ENCODE results near the gene OVOL3.
A peak's percentile ranks its signal among the peaks of the same experiment; 100 is the strongest.

OVOL3 gene

GRCh38 chr19:36142496-36142895 lies 31.6 kb downstream of the OVOL3 start:
- H3K4me1 Mint-ChIP-seq, result peaks cover 27% of the 10 kb centered on the region
- ATAC-seq (replicated peaks; ENCODE audit: extremely low read depth, poor library complexity, severe bottlenecking) (no peak), DNase-seq (ENCODE audit: low spot score in 2 of 2) (no peak)
- H3K27ac Mint-ChIP-seq (ENCODE audit: low read depth), result no peak overlapping the region
- no peaks in the 10 kb centered on the region for H3K27me3 Mint-ChIP-seq
- peaks cover 47% of the 10 kb centered on the region for H3K36me3 Mint-ChIP-seq (ENCODE audit: insufficient read depth)
- H3K4me3 Mint-ChIP-seq, result peak overlapping the region; percentile 12
- no peaks in the 10 kb centered on the region for H3K9me3 Mint-ChIP-seq

GRCh38 chr19:36144624-36145023 lies 33.7 kb downstream of the OVOL3 start:
- Mint-ChIP-seq H3K9me3 (no peaks in the 10 kb centered on the region), H3K4me1 (peaks cover 27% of the 10 kb centered on the region), H3K36me3 (ENCODE audit: insufficient read depth) (peaks cover 62% of the 10 kb centered on the region), H3K27me3 (no peaks in the 10 kb centered on the region), H3K27ac (ENCODE audit: low read depth) (no peak overlapping the region), H3K4me3 (no peak overlapping the region)
- DNase-seq (ENCODE audit: low spot score in 2 of 2) (no peak), ATAC-seq (replicated peaks; ENCODE audit: extremely low read depth, poor library complexity, severe bottlenecking) (no peak)

GRCh38 chr19:36149673-36150406 lies 38.9 kb downstream of the OVOL3 start:
- peaks cover 5% of the 10 kb centered on the region for H3K4me1 Mint-ChIP-seq
- H3K27ac Mint-ChIP-seq (ENCODE audit: low read depth), result no peak overlapping the region
- H3K9me3 Mint-ChIP-seq, result no peaks in the 10 kb centered on the region
- H3K4me3 Mint-ChIP-seq, result no peak overlapping the region
- no peak for DNase-seq (ENCODE audit: low spot score in 2 of 2)
- no peaks in the 10 kb centered on the region for H3K27me3 Mint-ChIP-seq
- peaks cover 53% of the 10 kb centered on the region for H3K36me3 Mint-ChIP-seq (ENCODE audit: insufficient read depth)
- ATAC-seq (replicated peaks; ENCODE audit: extremely low read depth, poor library complexity, severe bottlenecking), result no peak

DNA sequence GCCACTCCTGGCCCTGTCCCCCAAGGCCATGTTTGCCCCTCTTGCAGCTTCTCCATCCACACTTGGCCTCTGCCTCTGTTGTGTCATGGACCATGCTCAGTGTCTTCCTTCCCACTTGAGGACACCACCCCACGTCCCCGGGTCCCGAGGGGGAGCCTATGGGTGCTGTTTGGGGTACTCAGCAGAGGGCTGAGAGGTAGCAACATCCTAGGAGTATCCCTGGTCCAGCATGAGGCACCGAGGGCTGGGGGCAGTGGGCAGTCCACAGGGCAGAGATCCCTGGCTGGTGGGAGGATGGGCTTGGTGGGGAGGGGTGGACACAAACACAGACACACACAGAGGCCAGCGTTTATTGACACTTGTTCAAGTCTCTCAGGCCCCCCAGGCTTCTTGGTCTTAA lies 39.6 kb downstream of the OVOL3 start:
- ATAC-seq (replicated peaks; ENCODE audit: extremely low read depth, poor library complexity, severe bottlenecking), result no peak
- H3K4me1 Mint-ChIP-seq, result peaks cover 5% of the 10 kb centered on the region
- DNase-seq (ENCODE audit: low spot score in 2 of 2), result no peak
- no peak overlapping the region for H3K27ac Mint-ChIP-seq (ENCODE audit: low read depth)
- H3K4me3 Mint-ChIP-seq, result no peak overlapping the region
- H3K36me3 Mint-ChIP-seq (ENCODE audit: insufficient read depth), result peaks cover 46% of the 10 kb centered on the region
- no peaks in the 10 kb centered on the region for H3K27me3 Mint-ChIP-seq
- H3K9me3 Mint-ChIP-seq, result no peaks in the 10 kb centered on the region

- no peaks in the 10 kb centered on the region for H3K9me3 Mint-ChIP-seq
- DNase-seq (ENCODE audit: low spot score in 2 of 2), result no peak
Observed at GRCh38 chr19:36151144-36152018, 40.4 kb downstream of the OVOL3 start.

GRCh38 chr19:36152019-36152351 lies 41.0 kb downstream of the OVOL3 start:
- Mint-ChIP-seq H3K27ac (ENCODE audit: low read depth) (no peak overlapping the region), H3K27me3 (no peaks in the 10 kb centered on the region), H3K4me1 (peaks cover 3% of the 10 kb centered on the region), H3K36me3 (ENCODE audit: insufficient read depth) (peaks cover 38% of the 10 kb centered on the region), H3K4me3 (no peak overlapping the region), H3K9me3 (no peaks in the 10 kb centered on the region)
- DNase-seq (ENCODE audit: low spot score in 2 of 2), result no peak
- no peak for ATAC-seq (replicated peaks; ENCODE audit: extremely low read depth, poor library complexity, severe bottlenecking)

More at GRCh38 chr19:36151144-36152018, 40.4 kb downstream of the OVOL3 start:
- peaks cover 5% of the 10 kb centered on the region for H3K4me1 Mint-ChIP-seq
- no peaks in the 10 kb centered on the region for H3K27me3 Mint-ChIP-seq
- H3K27ac Mint-ChIP-seq (ENCODE audit: low read depth), result no peak overlapping the region
- no peak for ATAC-seq (replicated peaks; ENCODE audit: extremely low read depth, poor library complexity, severe bottlenecking)
- H3K4me3 Mint-ChIP-seq, result no peak overlapping the region
- H3K36me3 Mint-ChIP-seq (ENCODE audit: insufficient read depth), result peaks cover 44% of the 10 kb centered on the region

DNA sequence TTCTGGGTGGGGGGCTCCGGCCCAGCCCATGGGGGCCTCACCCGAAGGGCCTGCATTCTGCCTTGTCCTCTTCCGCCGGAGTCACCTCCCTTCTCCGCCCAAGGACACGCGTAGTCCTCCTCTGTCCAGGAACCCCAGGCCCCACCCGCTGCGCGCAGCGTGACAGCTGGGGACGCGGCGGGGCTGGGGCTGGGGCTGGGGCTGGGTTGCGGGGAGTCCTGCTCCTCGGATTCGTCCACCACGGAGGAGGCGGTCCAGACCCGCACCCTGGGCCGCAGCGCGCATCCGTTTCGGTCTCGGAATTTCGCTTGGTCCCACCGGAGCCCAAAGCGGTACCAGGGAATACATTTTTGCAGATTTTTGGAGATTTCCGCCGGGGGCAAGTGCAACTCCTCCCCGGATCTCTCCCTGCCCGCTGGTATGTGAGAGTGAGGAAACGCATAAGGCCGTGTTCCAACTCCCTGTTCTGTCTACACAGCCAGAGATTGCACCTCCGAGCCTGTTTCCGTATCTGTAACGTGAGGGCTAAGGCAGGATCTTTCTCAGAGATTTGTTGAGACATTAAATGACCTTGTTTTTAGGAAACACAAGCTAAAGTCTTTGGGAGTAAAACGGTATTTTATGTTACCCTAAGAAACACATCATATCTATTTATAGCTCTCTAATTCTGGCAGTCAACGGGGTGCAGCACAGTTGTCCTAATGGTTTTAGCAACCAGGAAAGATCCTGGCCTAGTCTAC lies 41.6 kb downstream of the OVOL3 start, which contains the start of gene COX7A1:
TSS of gene COX7A1 (minus strand) at position 96 of the 740 bp plus-strand sequence. CDS start at position 56, 40 bp downstream.
- no peak for ATAC-seq (replicated peaks; ENCODE audit: extremely low read depth, poor library complexity, severe bottlenecking)
- no peak within 1 kb of the TSS for H3K4me3 Mint-ChIP-seq

GRCh38 chr19:36153126-36153525 lies 42.2 kb downstream of the OVOL3 start:
- Mint-ChIP-seq H3K36me3 (ENCODE audit: insufficient read depth) (peaks cover 30% of the 10 kb centered on the region), H3K9me3 (no peaks in the 10 kb centered on the region), H3K27me3 (no peaks in the 10 kb centered on the region), H3K4me1 (no peaks in the 10 kb centered on the region), H3K4me3 (no peak overlapping the region), H3K27ac (ENCODE audit: low read depth) (no peak overlapping the region)
- ATAC-seq (replicated peaks; ENCODE audit: extremely low read depth, poor library complexity, severe bottlenecking) (no peak), DNase-seq (ENCODE audit: low spot score in 2 of 2) (no peak)

More for the DNA sequence above, 41.6 kb downstream of the OVOL3 start, which contains the start of gene COX7A1:
- Mint-ChIP-seq H3K4me1 (no peaks in the 10 kb centered on the region), H3K36me3 (ENCODE audit: insufficient read depth) (peaks cover 33% of the 10 kb centered on the region), H3K27ac (ENCODE audit: low read depth) (no peak within 1 kb of the TSS), H3K9me3 (no peaks in the 10 kb centered on the region), H3K27me3 (no peaks in the 10 kb centered on the region)
- no peak for DNase-seq (ENCODE audit: low spot score in 2 of 2)

- ATAC-seq (replicated peaks; ENCODE audit: extremely low read depth, poor library complexity, severe bottlenecking) (no peak), DNase-seq (ENCODE audit: low spot score in 2 of 2) (no peak)
- no peak overlapping the region for H3K4me3 Mint-ChIP-seq
- H3K4me1 Mint-ChIP-seq, result no peaks in the 10 kb centered on the region
- no peaks in the 10 kb centered on the region for H3K9me3 Mint-ChIP-seq
- no peak overlapping the region for H3K27ac Mint-ChIP-seq (ENCODE audit: low read depth)
- peaks cover 7% of the 10 kb centered on the region for H3K36me3 Mint-ChIP-seq (ENCODE audit: insufficient read depth)
- H3K27me3 Mint-ChIP-seq, result no peaks in the 10 kb centered on the region
Observed at GRCh38 chr19:36160821-36161596, 50.1 kb downstream of the OVOL3 start.
